ENCODE data around the gene KCNJ3.

The KCNJ3 gene

DNA sequence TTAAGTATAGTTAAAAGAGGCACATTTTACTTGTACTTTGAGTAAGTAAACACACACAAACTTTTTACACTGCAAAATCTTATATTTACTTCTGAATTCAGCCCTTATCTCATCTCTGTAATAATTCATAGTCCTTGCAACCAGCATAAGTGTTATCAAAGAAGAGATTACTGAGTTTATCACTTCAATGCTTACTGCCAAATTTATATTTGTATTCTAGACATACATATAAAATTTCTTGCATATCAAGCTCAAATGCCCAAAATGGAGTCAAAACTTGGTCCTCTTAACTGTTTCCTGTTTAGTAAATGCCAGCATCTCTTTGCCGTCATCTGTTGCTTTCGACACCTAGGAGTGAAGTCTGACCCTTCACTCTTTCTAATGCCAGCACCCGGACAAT, 21.1 kb upstream of the KCNJ3 start:
- DNase-seq (ENCODE audit: low read depth, low spot score): no peak
- in situ Hi-C loops (cut with HindIII; ENCODE audit: low sequenced_read_pairs): no loop called here
- no peak overlapping the region for H3K4me3 ChIP-seq (ENCODE audit: low read depth, low read length)
- TF ChIP-seq, protein P1, sequence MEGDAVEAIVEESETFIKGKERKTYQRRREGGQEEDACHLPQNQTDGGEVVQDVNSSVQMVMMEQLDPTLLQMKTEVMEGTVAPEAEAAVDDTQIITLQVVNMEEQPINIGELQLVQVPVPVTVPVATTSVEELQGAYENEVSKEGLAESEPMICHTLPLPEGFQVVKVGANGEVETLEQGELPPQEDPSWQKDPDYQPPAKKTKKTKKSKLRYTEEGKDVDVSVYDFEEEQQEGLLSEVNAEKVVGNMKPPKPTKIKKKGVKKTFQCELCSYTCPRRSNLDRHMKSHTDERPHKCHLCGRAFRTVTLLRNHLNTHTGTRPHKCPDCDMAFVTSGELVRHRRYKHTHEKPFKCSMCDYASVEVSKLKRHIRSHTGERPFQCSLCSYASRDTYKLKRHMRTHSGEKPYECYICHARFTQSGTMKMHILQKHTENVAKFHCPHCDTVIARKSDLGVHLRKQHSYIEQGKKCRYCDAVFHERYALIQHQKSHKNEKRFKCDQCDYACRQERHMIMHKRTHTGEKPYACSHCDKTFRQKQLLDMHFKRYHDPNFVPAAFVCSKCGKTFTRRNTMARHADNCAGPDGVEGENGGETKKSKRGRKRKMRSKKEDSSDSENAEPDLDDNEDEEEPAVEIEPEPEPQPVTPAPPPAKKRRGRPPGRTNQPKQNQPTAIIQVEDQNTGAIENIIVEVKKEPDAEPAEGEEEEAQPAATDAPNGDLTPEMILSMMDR (IDR thresholded peaks at IDR 0.05; ENCODE audit: low read depth, low read length): no peak

DNA sequence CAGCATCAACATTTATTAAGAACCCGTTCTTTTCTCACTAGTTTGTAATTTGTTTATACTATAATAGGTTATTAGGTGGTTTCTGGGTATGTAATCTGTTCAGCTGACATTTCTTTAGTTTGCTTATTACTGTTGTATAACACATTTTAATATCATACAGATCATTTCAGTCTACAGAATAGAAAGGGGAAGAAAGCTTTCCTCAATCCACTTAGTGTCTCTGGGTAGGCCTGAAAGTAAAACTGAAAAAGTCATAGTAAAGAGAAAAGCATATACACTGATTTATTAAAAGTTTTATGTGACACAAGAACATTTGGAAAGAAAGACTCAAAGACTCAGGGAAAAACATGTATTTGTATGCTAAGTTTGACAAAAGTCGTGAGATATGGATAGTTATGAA, 16.8 kb upstream of the KCNJ3 start:
- in situ Hi-C loops (cut with HindIII; ENCODE audit: low sequenced_read_pairs): no loop called here
- DNase-seq (ENCODE audit: low read depth, low spot score): no peak
- no peak overlapping the region for H3K4me3 ChIP-seq (ENCODE audit: low read depth, low read length)
- TF ChIP-seq, protein P1 (IDR thresholded peaks at IDR 0.05; ENCODE audit: low read depth, low read length): no peak

- no peak for DNase-seq (ENCODE audit: low read depth, low spot score)
- in situ Hi-C loops (cut with HindIII; ENCODE audit: low sequenced_read_pairs): no loop called here
- H3K4me3 ChIP-seq (ENCODE audit: low read depth, low read length): no peak overlapping the region
- TF ChIP-seq, protein P1 (IDR thresholded peaks at IDR 0.05; ENCODE audit: low read depth, low read length): no peak
Observed at GRCh38 chr2:154686162-154686561, 12.3 kb upstream of the KCNJ3 start.

- no peak for DNase-seq (ENCODE audit: low read depth, low spot score)
- TF ChIP-seq, protein P1 (IDR thresholded peaks at IDR 0.05; ENCODE audit: low read depth, low read length): no peak
Observed at GRCh38 chr2:154688373-154688772, 10.1 kb upstream of the KCNJ3 start.

GRCh38 chr2:154689158-154689557, 9.3 kb upstream of the KCNJ3 start:
- in situ Hi-C loops (cut with HindIII; ENCODE audit: low sequenced_read_pairs): no loop called here
- H3K4me3 ChIP-seq (ENCODE audit: low read depth, low read length): no peak overlapping the region
- TF ChIP-seq, protein P1 (IDR thresholded peaks at IDR 0.05; ENCODE audit: low read depth, low read length): no peak
- no peak for DNase-seq (ENCODE audit: low read depth, low spot score)

More at GRCh38 chr2:154688373-154688772, 10.1 kb upstream of the KCNJ3 start:
- in situ Hi-C loops (cut with HindIII; ENCODE audit: low sequenced_read_pairs): no loop called here
- no peak overlapping the region for H3K4me3 ChIP-seq (ENCODE audit: low read depth, low read length)

GRCh38 chr2:154692927-154693326, 5.6 kb upstream of the KCNJ3 start:
- in situ Hi-C loops (cut with HindIII; ENCODE audit: low sequenced_read_pairs): no loop called here
- no peak for DNase-seq (ENCODE audit: low read depth, low spot score)
- no peak overlapping the region for H3K4me3 ChIP-seq (ENCODE audit: low read depth, low read length)
- TF ChIP-seq, protein P1 (IDR thresholded peaks at IDR 0.05; ENCODE audit: low read depth, low read length): no peak

All from astrocyte of the spinal cord (primary cell).